Kidney epithelial cell (primary cell): ENCODE measurements around the gene SFRP5. TPM values are rescaled to one million over a fixed set of nuclear protein-coding genes. Genes with fewer than 3 reads are reported as not detected.

Source experiments
- DNase-seq: peaks from one replicate; pipeline ENCODE4 v3.0.0-alpha.2; 2010; ENCODE audit warnings: low read depth
- H3K27me3 ChIP-seq: 2 replicates; pipeline ENCODE4 v1.6.0; 2011; ENCODE audit warnings: low read length; ENCODE audit not compliant: control insufficient read depth, insufficient read depth
- H3K36me3 ChIP-seq: 2 replicates; pipeline ENCODE4 v1.5.1; 2011; ENCODE audit warnings: low read length; ENCODE audit not compliant: control insufficient read depth, insufficient read depth
- H3K4me3 ChIP-seq: 2 replicates; pipeline ENCODE4 v1.5.1; 2011; ENCODE audit warnings: low read depth, mild to moderate bottlenecking, control low read depth, low read length
- total RNA-seq: library from RNA; depleted of rRNA; stranded (reverse); fragments of >200 nt; gene quantifications from 2 replicates; pipeline ENCODE4 v1.2.3, GENCODE V29; 2015
- TF ChIP-seq, protein P1 (sequence below): IDR thresholded peaks from 2 replicates; pipeline ENCODE4 v1.5.1; 2011; ENCODE audit warnings: mild to moderate bottlenecking, moderate library complexity, low read length, control low read depth, inconsistent platforms; ENCODE audit not compliant: insufficient read depth, poor library complexity, severe bottlenecking

The SFRP5 gene
- total RNA-seq, 1 donor from 2014 or later: not detected

DNA sequence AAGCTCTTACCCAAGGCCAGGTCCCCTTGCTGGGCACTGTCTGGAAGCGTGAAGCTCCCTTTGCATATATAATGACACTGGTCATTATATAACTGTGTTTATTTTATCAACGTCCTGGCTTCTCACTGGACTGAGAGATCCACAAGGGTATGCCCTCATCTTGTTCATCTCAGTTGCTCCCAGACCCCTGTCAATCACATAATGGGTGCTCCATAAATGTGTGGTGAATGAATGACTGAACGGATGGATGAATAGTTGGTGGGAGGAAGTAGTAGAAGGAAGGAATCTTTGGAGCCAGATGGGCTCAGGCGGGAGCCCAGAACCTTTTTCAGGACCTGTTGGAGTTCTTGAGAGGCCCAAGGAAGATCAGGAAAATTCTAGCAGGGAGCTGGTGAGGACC lies 7.7 kb upstream of the SFRP5 start:
- Histone ChIP-seq H3K36me3 (no peaks in the 10 kb centered on the region), H3K27me3 (peaks cover 5% of the 10 kb centered on the region), H3K4me3 (no peak overlapping the region)
- DNase-seq: no peak
- TF ChIP-seq, protein P1, sequence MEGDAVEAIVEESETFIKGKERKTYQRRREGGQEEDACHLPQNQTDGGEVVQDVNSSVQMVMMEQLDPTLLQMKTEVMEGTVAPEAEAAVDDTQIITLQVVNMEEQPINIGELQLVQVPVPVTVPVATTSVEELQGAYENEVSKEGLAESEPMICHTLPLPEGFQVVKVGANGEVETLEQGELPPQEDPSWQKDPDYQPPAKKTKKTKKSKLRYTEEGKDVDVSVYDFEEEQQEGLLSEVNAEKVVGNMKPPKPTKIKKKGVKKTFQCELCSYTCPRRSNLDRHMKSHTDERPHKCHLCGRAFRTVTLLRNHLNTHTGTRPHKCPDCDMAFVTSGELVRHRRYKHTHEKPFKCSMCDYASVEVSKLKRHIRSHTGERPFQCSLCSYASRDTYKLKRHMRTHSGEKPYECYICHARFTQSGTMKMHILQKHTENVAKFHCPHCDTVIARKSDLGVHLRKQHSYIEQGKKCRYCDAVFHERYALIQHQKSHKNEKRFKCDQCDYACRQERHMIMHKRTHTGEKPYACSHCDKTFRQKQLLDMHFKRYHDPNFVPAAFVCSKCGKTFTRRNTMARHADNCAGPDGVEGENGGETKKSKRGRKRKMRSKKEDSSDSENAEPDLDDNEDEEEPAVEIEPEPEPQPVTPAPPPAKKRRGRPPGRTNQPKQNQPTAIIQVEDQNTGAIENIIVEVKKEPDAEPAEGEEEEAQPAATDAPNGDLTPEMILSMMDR: no peak

DNA sequence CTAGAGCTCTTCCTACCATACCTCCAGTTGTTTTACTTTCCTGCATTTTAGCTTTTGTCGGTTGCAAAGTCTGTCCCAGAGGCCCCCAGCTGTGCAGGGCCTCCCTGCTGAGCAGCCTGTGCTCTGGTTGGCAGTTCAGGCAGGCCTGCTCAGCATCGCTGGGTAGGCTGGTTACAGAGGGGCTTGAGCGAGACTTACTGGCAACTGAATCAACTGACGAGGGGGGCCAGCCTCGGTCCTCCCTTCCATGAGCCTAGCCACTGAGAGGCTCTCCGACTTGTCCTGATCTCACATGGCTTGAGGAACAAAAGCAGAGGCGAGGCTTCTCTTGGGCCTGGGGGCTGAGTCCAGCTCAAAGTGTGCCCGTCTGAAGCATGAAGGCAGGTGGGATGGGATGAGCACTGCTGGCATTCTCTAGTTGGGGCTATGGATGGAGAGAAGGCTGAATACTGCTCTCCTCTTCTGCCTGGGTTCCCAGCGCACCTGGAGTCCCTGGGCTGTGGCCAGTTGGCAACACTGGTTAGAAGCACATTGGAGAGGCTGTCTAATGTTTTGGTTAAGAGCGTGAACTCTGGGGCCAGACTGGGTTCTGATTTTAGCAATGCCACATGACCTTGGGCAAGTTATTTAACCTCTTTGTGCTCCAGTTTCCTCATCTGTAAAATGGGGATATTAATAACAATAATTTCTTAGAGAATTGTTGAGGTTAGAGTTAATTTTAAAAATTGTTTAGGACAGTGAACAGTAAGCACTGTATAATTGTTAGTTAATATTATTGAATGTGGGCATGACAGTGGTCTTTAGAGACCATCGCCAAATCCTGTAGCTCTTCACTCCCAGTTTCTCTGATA lies 6.9 kb upstream of the SFRP5 start:
- no peaks in the 10 kb centered on the region for H3K36me3 ChIP-seq
- no peak overlapping the region for H3K4me3 ChIP-seq
- TF ChIP-seq, protein P1: no peak
- no peak for DNase-seq
- peaks cover 7% of the 10 kb centered on the region for H3K27me3 ChIP-seq

DNA sequence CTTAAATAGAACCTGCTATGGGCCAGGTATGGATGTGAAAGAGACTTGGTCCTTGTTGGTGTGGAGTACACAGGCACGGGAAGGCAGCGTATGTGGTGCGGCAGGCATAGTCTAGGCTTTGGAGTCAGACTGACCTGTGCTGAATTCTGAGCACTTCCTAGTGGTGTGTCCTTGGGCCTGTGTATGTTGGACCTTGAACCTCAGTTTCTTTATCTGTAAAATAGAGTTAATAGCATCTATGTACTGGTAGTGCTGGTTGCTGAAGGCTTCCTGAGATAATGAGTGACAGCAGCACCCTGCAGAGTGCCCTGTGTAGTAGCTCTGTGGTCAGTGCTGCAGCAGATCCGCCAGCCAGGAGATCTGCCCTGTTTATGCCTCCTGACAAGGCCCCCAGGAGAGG lies 5.3 kb upstream of the SFRP5 start:
- H3K4me3 ChIP-seq: no peak overlapping the region
- peaks cover 23% of the 10 kb centered on the region for H3K27me3 ChIP-seq
- H3K36me3 ChIP-seq: no peaks in the 10 kb centered on the region
- no peak for DNase-seq
- TF ChIP-seq, protein P1: no peak

DNA sequence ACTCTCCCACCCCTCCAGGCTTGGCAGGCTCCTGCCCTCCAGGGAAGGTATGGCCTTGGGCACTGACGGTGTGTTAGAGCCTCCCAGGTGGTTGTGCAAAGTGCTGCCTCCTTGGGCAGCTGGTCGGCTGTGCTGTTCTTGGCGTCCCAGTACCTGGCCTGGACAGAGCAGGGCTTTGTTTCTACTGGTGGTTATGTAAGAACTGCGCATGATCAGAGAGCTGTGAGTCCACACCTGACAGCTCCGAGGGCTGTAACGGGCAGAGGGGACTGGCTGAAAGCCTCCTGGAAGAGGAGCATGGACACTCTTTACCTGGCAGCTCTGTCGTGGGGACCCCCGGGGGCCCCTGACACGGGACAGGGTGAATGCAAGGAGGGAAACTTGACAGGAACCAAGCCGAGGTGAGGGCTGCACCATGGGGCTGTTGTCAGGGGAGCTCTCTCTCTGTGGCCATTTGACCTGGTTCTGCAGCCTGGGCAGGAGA lies 3.1 kb upstream of the SFRP5 start:
- H3K27me3 ChIP-seq: peaks cover 42% of the 10 kb centered on the region
- H3K36me3 ChIP-seq: no peaks in the 10 kb centered on the region
- H3K4me3 ChIP-seq: no peak overlapping the region
- TF ChIP-seq, protein P1: no peak
- DNase-seq: no peak

DNA sequence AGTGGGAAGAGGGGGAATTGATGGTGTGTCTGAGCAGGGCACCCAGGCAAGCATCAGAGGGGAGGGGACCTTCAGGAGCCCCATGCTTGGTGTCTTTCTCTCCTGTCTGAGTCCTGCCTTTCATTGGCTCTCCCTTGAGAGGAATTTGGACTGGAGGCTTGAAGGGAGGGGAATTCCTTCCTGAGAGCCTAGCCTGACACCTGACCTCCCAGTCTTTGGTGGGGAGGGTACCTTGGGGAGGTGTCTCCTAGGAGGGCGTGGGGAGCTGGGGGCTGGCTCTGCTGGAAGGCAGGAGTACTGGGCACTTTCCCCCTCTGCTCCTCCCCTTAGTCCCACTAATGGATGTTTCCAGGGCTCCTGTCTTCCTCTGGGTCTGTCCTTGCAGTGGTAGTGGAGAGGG lies 1.3 kb upstream of the SFRP5 start:
- TF ChIP-seq, protein P1: no peak
- no peak for DNase-seq
- peaks cover 49% of the 10 kb centered on the region for H3K27me3 ChIP-seq
- no peaks in the 10 kb centered on the region for H3K36me3 ChIP-seq
- no peak overlapping the region for H3K4me3 ChIP-seq
